ENCODE measurements around the gene PZP. TPM values are rescaled to one million over a fixed set of nuclear protein-coding genes. Genes with fewer than 3 reads are reported as not detected.

PZP gene
- total and polyA plus RNA-seq, 2 of the 13 experiments (the other 11 are each of a cell fraction or from before 2014, with no cell fraction given) = 0.07 to 0.89 TPM

DNA sequence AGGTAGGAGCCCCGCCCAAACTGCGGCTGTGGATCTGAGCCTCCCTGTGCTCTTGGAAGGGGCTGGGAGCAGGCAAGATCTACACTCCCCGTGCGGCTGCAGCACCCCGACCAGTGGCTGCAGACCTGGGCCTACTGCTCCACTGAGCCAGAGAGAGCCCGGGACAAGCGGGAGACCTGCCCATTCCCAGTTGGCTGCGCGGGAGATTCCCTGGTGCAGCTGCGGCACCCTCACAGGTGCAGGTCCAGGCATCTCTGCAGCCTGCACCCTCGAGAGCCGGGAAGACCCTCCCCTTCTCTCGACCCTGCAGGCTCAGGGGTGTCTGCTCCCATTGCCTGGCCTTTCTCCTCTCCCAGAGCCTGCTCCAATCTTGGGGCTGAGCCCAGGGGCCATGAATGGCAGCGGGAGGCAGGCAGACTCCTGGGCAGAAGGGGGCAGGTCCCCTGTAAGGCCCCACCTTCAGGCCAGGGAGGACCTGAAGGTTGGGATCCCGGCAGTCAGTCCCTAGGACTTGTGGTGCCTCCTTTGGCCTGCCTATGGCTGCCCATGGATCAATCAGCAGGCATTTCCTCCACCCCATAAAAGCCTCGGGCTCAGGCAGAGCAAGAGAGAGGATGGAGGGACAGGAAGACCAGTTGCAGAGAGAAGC, 83.7 kb downstream of the PZP start (continued):
- TF ChIP-seq ZBTB38 (CRISPR knock-in tag; IDR thresholded peaks at IDR 0.05) = peak; percentile 81
- TF ChIP-seq ZNF160 (CRISPR knock-in tag; IDR thresholded peaks at IDR 0.05) = no peak
- TF ChIP-seq JDP2 (CRISPR knock-in tag; IDR thresholded peaks at IDR 0.05; ENCODE audit: borderline replicate concordance) = no peak
- TF ChIP-seq, protein P1, sequence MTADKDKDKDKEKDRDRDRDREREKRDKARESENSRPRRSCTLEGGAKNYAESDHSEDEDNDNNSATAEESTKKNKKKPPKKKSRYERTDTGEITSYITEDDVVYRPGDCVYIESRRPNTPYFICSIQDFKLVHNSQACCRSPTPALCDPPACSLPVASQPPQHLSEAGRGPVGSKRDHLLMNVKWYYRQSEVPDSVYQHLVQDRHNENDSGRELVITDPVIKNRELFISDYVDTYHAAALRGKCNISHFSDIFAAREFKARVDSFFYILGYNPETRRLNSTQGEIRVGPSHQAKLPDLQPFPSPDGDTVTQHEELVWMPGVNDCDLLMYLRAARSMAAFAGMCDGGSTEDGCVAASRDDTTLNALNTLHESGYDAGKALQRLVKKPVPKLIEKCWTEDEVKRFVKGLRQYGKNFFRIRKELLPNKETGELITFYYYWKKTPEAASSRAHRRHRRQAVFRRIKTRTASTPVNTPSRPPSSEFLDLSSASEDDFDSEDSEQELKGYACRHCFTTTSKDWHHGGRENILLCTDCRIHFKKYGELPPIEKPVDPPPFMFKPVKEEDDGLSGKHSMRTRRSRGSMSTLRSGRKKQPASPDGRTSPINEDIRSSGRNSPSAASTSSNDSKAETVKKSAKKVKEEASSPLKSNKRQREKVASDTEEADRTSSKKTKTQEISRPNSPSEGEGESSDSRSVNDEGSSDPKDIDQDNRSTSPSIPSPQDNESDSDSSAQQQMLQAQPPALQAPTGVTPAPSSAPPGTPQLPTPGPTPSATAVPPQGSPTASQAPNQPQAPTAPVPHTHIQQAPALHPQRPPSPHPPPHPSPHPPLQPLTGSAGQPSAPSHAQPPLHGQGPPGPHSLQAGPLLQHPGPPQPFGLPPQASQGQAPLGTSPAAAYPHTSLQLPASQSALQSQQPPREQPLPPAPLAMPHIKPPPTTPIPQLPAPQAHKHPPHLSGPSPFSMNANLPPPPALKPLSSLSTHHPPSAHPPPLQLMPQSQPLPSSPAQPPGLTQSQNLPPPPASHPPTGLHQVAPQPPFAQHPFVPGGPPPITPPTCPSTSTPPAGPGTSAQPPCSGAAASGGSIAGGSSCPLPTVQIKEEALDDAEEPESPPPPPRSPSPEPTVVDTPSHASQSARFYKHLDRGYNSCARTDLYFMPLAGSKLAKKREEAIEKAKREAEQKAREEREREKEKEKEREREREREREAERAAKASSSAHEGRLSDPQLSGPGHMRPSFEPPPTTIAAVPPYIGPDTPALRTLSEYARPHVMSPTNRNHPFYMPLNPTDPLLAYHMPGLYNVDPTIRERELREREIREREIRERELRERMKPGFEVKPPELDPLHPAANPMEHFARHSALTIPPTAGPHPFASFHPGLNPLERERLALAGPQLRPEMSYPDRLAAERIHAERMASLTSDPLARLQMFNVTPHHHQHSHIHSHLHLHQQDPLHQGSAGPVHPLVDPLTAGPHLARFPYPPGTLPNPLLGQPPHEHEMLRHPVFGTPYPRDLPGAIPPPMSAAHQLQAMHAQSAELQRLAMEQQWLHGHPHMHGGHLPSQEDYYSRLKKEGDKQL (CRISPR knock-in tag; IDR thresholded peaks at IDR 0.05; ENCODE audit: low read depth) = no peak
- no peak for TF ChIP-seq ZBTB3 (CRISPR knock-in tag; IDR thresholded peaks at IDR 0.05; ENCODE audit: borderline replicate concordance, low read depth)
- TF ChIP-seq ZNF263 (CRISPR knock-in tag; IDR thresholded peaks at IDR 0.05) = peak; percentile 7; the same call in 1 of the 2 replicates
- no peak for TF ChIP-seq HOXD1 (CRISPR knock-in tag; IDR thresholded peaks at IDR 0.05)
- TF ChIP-seq, protein P2, sequence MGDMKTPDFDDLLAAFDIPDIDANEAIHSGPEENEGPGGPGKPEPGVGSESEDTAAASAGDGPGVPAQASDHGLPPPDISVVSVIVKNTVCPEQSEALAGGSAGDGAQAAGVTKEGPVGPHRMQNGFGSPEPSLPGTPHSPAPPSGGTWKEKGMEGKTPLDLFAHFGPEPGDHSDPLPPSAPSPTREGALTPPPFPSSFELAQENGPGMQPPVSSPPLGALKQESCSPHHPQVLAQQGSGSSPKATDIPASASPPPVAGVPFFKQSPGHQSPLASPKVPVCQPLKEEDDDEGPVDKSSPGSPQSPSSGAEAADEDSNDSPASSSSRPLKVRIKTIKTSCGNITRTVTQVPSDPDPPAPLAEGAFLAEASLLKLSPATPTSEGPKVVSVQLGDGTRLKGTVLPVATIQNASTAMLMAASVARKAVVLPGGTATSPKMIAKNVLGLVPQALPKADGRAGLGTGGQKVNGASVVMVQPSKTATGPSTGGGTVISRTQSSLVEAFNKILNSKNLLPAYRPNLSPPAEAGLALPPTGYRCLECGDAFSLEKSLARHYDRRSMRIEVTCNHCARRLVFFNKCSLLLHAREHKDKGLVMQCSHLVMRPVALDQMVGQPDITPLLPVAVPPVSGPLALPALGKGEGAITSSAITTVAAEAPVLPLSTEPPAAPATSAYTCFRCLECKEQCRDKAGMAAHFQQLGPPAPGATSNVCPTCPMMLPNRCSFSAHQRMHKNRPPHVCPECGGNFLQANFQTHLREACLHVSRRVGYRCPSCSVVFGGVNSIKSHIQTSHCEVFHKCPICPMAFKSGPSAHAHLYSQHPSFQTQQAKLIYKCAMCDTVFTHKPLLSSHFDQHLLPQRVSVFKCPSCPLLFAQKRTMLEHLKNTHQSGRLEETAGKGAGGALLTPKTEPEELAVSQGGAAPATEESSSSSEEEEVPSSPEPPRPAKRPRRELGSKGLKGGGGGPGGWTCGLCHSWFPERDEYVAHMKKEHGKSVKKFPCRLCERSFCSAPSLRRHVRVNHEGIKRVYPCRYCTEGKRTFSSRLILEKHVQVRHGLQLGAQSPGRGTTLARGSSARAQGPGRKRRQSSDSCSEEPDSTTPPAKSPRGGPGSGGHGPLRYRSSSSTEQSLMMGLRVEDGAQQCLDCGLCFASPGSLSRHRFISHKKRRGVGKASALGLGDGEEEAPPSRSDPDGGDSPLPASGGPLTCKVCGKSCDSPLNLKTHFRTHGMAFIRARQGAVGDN (CRISPR knock-in tag; IDR thresholded peaks at IDR 0.05) = peak; percentile 61
- no peak for TF ChIP-seq ZKSCAN5 (CRISPR knock-in tag; IDR thresholded peaks at IDR 0.05)
- TF ChIP-seq FOXA1 (IDR thresholded peaks at IDR 0.05) = no peak
- no peak for TF ChIP-seq FOXA1 (CRISPR knock-in tag; IDR thresholded peaks at IDR 0.05)
- no peak for TF ChIP-seq HOXA7 (CRISPR knock-in tag; IDR thresholded peaks at IDR 0.05)
- TF ChIP-seq, protein P3, sequence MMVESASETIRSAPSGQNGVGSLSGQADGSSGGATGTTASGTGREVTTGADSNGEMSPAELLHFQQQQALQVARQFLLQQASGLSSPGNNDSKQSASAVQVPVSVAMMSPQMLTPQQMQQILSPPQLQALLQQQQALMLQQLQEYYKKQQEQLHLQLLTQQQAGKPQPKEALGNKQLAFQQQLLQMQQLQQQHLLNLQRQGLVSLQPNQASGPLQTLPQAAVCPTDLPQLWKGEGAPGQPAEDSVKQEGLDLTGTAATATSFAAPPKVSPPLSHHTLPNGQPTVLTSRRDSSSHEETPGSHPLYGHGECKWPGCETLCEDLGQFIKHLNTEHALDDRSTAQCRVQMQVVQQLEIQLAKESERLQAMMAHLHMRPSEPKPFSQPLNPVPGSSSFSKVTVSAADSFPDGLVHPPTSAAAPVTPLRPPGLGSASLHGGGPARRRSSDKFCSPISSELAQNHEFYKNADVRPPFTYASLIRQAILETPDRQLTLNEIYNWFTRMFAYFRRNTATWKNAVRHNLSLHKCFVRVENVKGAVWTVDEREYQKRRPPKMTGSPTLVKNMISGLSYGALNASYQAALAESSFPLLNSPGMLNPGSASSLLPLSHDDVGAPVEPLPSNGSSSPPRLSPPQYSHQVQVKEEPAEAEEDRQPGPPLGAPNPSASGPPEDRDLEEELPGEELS (CRISPR knock-in tag; IDR thresholded peaks at IDR 0.05) = no peak
- TF ChIP-seq ZKSCAN8 (CRISPR knock-in tag; IDR thresholded peaks at IDR 0.05; ENCODE audit: borderline replicate concordance) = no peak
- TF ChIP-seq POLR2AphosphoS2 (IDR thresholded peaks at IDR 0.05; ENCODE audit: low read depth, low read length) = no peak
- TF ChIP-seq, protein P4, sequence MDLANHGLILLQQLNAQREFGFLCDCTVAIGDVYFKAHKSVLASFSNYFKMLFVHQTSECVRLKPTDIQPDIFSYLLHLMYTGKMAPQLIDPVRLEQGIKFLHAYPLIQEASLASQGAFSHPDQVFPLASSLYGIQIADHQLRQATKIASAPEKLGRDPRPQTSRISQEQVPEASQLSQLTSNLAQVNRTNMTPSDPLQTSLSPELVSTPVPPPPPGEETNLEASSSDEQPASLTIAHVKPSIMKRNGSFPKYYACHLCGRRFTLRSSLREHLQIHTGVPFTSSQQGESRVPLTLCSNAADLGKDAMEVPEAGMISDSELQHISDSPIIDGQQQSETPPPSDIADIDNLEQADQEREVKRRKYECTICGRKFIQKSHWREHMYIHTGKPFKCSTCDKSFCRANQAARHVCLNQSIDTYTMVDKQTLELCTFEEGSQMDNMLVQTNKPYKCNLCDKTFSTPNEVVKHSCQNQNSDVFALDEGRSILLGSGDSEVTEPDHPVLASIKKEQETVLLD (CRISPR knock-in tag; IDR thresholded peaks at IDR 0.05; ENCODE audit: low read depth) = no peak
- no peak for TF ChIP-seq ZBTB8A (CRISPR knock-in tag; IDR thresholded peaks at IDR 0.05; ENCODE audit: borderline replicate concordance, low read depth)
